ENCODE data around the gene ATXN1.

DNA sequence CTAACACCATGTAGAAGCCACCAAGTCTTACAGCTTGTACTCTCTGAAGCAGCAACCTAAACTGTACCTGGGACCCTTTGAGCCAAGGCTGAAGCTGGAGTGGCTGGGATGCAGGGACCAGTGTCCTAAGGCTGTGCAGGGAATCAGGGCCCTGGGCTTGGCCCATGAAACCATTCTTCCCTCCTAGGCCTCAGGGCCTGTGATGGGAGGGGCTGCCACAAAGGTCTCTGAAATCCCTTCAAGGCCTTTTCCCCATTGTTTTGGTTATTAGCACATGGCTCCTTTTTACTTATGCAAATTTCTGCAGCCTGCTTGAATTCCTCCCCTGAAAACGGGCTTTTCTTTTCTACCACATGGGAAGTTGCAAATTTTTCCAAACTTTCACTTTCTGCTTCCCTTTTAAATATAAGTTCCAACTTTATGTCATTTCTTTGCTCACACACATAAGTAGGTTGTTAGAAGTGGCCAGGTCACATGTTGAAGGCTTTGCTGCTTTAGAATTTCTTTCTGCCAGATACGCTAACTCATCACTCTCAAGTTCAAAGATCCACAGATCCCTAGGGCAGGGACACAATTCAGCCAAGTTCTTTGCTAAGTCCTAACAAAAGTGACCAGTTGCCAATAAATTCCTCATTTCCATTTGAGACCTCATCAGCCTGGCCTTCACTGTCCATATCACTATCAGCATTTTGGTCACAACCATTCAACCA is 28.2 kb upstream of the ATXN1 start:
- TF ChIP-seq, protein P1, sequence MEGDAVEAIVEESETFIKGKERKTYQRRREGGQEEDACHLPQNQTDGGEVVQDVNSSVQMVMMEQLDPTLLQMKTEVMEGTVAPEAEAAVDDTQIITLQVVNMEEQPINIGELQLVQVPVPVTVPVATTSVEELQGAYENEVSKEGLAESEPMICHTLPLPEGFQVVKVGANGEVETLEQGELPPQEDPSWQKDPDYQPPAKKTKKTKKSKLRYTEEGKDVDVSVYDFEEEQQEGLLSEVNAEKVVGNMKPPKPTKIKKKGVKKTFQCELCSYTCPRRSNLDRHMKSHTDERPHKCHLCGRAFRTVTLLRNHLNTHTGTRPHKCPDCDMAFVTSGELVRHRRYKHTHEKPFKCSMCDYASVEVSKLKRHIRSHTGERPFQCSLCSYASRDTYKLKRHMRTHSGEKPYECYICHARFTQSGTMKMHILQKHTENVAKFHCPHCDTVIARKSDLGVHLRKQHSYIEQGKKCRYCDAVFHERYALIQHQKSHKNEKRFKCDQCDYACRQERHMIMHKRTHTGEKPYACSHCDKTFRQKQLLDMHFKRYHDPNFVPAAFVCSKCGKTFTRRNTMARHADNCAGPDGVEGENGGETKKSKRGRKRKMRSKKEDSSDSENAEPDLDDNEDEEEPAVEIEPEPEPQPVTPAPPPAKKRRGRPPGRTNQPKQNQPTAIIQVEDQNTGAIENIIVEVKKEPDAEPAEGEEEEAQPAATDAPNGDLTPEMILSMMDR (conservative IDR thresholded peaks at IDR 0.05; ENCODE audit: low read length): no peak
- TF ChIP-seq EZH2phosphoT487 (IDR thresholded peaks at IDR 0.05; ENCODE audit: borderline replicate concordance): no peak

Measured in Loucy (cell line).